ENCODE measurements around the gene ULK4. TPM values are rescaled to one million over a fixed set of nuclear protein-coding genes. Genes with fewer than 3 reads are reported as not detected.

The ULK4 gene
- total and polyA plus RNA-seq, 12 donors, result 1.6 to 24.5 (median 6.9) TPM

GRCh38 chr3:41603807-41604206, 358.1 kb downstream of the ULK4 start:
- H3K9me3 ChIP-seq (replicated peaks in 1 of 3), result no peaks in the 10 kb centered on the region
- 97 to 100% (median 98%) methylated on average over 1 of the region's 1 CpG for WGBS, 4 donors
- intact Hi-C loops (cut with DNase I), result no loop called here
- H3K27ac ChIP-seq, result no peak overlapping the region
- no peak for DNase-seq
- H3K4me3 ChIP-seq, result no peak overlapping the region
- no peak for TF ChIP-seq CTCF (IDR thresholded peaks at IDR 0.05)
- H3K36me3 ChIP-seq (replicated peaks in 1 of 2), result no peaks in the 10 kb centered on the region
- H3K27me3 ChIP-seq, result no peaks in the 10 kb centered on the region
- H3K4me1 ChIP-seq (replicated peaks in 1 of 2), result no peaks in the 10 kb centered on the region

GRCh38 chr3:41602121-41602520, 359.8 kb downstream of the ULK4 start:
- intact Hi-C loops (cut with DNase I), result no loop called here
- H3K4me1 ChIP-seq (replicated peaks in 1 of 2), result no peaks in the 10 kb centered on the region
- no peaks in the 10 kb centered on the region for H3K9me3 ChIP-seq (replicated peaks in 1 of 3)
- H3K36me3 ChIP-seq (replicated peaks in 1 of 2), result no peaks in the 10 kb centered on the region
- H3K4me3 ChIP-seq, result no peak overlapping the region
- no peaks in the 10 kb centered on the region for H3K27me3 ChIP-seq
- H3K27ac ChIP-seq, result no peak overlapping the region
- TF ChIP-seq POLR2A (IDR thresholded peaks at IDR 0.05) (no peak), CTCF (IDR thresholded peaks at IDR 0.05) (no peak)
- no peak for DNase-seq

GRCh38 chr3:41601404-41601987, 360.4 kb downstream of the ULK4 start:
- Histone ChIP-seq H3K9me3 (replicated peaks in 1 of 3) (no peaks in the 10 kb centered on the region), H3K4me1 (replicated peaks in 1 of 2) (no peaks in the 10 kb centered on the region), H3K4me3 (no peak overlapping the region), H3K27me3 (no peaks in the 10 kb centered on the region), H3K27ac (no peak overlapping the region), H3K36me3 (replicated peaks in 1 of 2) (no peaks in the 10 kb centered on the region)
- 16 to 35% (median 27%) methylated on average over 1 of the region's 1 CpG for WGBS, 4 donors
- intact Hi-C loops (cut with DNase I), result no loop called here
- TF ChIP-seq CTCF (IDR thresholded peaks at IDR 0.05) (no peak), POLR2A (IDR thresholded peaks at IDR 0.05) (no peak)
- no peak for DNase-seq

- DNase-seq, result no peak
- H3K4me3 ChIP-seq, result no peak overlapping the region
- H3K27me3 ChIP-seq, result no peaks in the 10 kb centered on the region
- intact Hi-C loops (cut with DNase I), result no loop called here
- H3K27ac ChIP-seq, result no peak overlapping the region
- no peaks in the 10 kb centered on the region for H3K4me1 ChIP-seq (replicated peaks in 1 of 2)
- H3K36me3 ChIP-seq (replicated peaks in 1 of 2), result no peaks in the 10 kb centered on the region
- H3K9me3 ChIP-seq (replicated peaks in 1 of 3), result no peaks in the 10 kb centered on the region
- WGBS, 4 donors, result 88 to 91% (median 89%) methylated on average over 2 of the region's 2 CpGs
- no peak for TF ChIP-seq POLR2A (IDR thresholded peaks at IDR 0.05)
- TF ChIP-seq CTCF (IDR thresholded peaks at IDR 0.05), result no peak
These were observed 361.3 kb downstream of the ULK4 start for GRCh38 chr3:41600616-41601015.
